HL-60 (cell line): ENCODE measurements around the gene TRPM4.

Experiments used
- DNase-seq, 2 experiments: peaks; one replicate each; pipeline ENCODE4 v3.0.0-alpha.2; 2010 to 2020; ENCODE audit warnings: low read depth in 1 of 2, low spot score in 1 of 2
- H3K27ac ChIP-seq: fragments of 250-450 bp; sonication (Bioruptor Pico); replicated peaks from 2 replicates; pipeline ENCODE4 v1.5.1; 2020; ENCODE audit warnings: mild to moderate bottlenecking, moderate library complexity
- H3K27me3 ChIP-seq: fragments of 250-450 bp; sonication (Bioruptor Pico); 2 replicates; pipeline ENCODE4 v1.5.1; 2021; ENCODE audit warnings: mild to moderate bottlenecking, moderate library complexity; ENCODE audit not compliant: insufficient read depth, poor library complexity, severe bottlenecking
- H3K4me3 ChIP-seq: replicated peaks from 2 replicates; pipeline ENCODE4 v1.5.1; 2011; ENCODE audit warnings: mild to moderate bottlenecking, control low read depth, low read length; ENCODE audit not compliant: insufficient read depth
- GABPA ChIP-seq: IDR thresholded peaks from 2 replicates; pipeline ENCODE4 v1.6.1; 2012; ENCODE audit warnings: low read depth
- POLR2AphosphoS5 ChIP-seq: IDR thresholded peaks from 2 replicates; pipeline ENCODE4 v1.6.1; 2012; ENCODE audit warnings: low read depth
- REST ChIP-seq: IDR thresholded peaks from 2 replicates; pipeline ENCODE4 v1.6.1; 2012; ENCODE audit warnings: low read depth; ENCODE audit not compliant: insufficient replicate concordance
- SPI1 ChIP-seq: IDR thresholded peaks from 2 replicates; pipeline ENCODE4 v1.6.1; 2012; ENCODE audit warnings: low read depth, mild to moderate bottlenecking, borderline replicate concordance
- TF ChIP-seq, protein P1 (sequence below): IDR thresholded peaks from one replicate; pipeline ENCODE4 v1.5.1; 2011; ENCODE audit warnings: low read length, control low read depth, inconsistent platforms; ENCODE audit not compliant: insufficient read depth

The TRPM4 gene

DNA sequence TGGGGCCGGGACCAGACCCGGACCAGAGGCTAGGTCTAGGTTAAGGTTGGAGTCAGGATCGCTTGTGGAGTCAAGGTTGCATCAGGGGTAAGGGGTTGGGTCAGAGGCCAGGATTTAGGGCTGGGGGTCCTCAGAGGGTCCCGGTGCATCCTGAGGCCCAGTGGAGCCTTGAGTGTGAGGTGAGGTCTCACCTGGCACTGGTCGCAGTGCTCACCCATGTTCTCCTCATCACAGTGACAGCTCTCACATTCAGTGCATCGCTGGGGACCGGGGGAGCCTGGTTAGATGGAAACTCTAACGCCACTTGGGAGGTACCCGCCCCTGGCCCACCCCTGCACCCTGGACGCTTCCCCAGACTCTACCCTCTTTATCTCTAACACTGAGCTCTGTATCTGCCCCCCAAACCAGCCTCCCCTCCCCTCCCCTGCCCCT, 5.5 kb upstream of the TRPM4 start:
- Histone ChIP-seq H3K27ac (no peak overlapping the region), H3K4me3 (no peak overlapping the region)

DNA sequence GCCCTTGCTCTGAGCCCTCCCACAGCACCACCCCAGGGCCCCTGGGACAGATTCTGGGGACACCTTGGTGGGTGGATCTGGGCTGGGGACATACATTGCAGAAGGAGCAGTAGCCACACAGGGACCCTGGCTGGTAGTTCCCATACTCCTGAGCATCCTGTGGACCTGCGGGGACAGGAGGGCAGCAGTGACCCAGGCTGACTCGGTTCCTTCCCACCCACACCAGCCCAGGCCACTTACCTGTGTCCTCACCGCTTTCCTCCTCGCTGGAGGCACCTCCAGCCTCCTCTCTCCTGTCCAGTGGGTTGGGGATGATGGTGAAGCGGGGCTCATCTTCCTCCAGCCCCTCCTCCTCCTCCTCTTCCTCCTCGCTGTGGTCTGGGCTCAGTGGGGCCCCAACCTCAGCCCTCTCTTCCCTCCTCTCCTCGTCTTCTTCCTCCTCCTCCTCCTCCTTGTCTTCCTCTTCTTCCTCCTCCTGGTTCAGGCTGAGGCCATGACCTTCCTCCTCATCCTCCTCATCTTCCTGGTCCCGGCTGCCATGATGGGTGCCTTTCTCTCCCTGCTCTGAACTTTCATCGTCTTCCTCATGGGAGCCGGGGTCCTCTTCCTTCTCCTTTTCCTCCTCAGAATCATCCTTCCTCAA, 4.3 kb upstream of the TRPM4 start:
- TF ChIP-seq, protein P1, sequence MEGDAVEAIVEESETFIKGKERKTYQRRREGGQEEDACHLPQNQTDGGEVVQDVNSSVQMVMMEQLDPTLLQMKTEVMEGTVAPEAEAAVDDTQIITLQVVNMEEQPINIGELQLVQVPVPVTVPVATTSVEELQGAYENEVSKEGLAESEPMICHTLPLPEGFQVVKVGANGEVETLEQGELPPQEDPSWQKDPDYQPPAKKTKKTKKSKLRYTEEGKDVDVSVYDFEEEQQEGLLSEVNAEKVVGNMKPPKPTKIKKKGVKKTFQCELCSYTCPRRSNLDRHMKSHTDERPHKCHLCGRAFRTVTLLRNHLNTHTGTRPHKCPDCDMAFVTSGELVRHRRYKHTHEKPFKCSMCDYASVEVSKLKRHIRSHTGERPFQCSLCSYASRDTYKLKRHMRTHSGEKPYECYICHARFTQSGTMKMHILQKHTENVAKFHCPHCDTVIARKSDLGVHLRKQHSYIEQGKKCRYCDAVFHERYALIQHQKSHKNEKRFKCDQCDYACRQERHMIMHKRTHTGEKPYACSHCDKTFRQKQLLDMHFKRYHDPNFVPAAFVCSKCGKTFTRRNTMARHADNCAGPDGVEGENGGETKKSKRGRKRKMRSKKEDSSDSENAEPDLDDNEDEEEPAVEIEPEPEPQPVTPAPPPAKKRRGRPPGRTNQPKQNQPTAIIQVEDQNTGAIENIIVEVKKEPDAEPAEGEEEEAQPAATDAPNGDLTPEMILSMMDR = no peak
- no peak for TF ChIP-seq SPI1
- no peak for TF ChIP-seq REST
- no peak for TF ChIP-seq GABPA
- no peak for TF ChIP-seq POLR2AphosphoS5
- peaks cover 45% of the 10 kb centered on the region for H3K27me3 ChIP-seq
- H3K27ac ChIP-seq = no peak overlapping the region
- no peak overlapping the region for H3K4me3 ChIP-seq
- DNase-seq = no peak

More for the DNA sequence above, 5.5 kb upstream of the TRPM4 start:
- H3K27me3 ChIP-seq = peaks cover 37% of the 10 kb centered on the region
- DNase-seq = no peak
- TF ChIP-seq GABPA (no peak), POLR2AphosphoS5 (no peak), REST (no peak), SPI1 (no peak)
- TF ChIP-seq, protein P1 = no peak

GRCh38 chr19:49154279-49154678, 3.3 kb upstream of the TRPM4 start:
- TF ChIP-seq REST (no peak), POLR2AphosphoS5 (no peak)
- no peak for DNase-seq
- H3K27me3 ChIP-seq = peaks cover 39% of the 10 kb centered on the region
- H3K4me3 ChIP-seq = no peak overlapping the region
- no peak overlapping the region for H3K27ac ChIP-seq
